Astrocyte of the spinal cord (primary cell): ENCODE data around the gene ZC3H12C.
A peak's percentile ranks its signal among the peaks of the same experiment; 100 is the strongest.
"Not testable (repeated sequence)": the region's sequence is repeated elsewhere in the genome, so short reads cannot be mapped to it uniquely, and the experiment has no call there.

ENCODE experiments used
- DNase-seq: peaks from one replicate; pipeline ENCODE4 v3.0.0; 2011; ENCODE audit warnings: low read depth, low spot score
- H3K4me3 ChIP-seq: 2 replicates; pipeline ENCODE4 v1.5.1; 2011; ENCODE audit warnings: low read depth, mild to moderate bottlenecking, low read length, moderate library complexity
- in situ Hi-C: cut with HindIII; loops from 2 replicates; pipeline ENCODE4 v1.10.0; 2017; ENCODE audit warnings: low sequenced_read_pairs
- TF ChIP-seq, protein P1 (sequence below): IDR thresholded peaks from 2 replicates; pipeline ENCODE4 v1.5.1; 2012; ENCODE audit warnings: low read depth, mild to moderate bottlenecking, low read length, inconsistent platforms

The ZC3H12C gene

DNA sequence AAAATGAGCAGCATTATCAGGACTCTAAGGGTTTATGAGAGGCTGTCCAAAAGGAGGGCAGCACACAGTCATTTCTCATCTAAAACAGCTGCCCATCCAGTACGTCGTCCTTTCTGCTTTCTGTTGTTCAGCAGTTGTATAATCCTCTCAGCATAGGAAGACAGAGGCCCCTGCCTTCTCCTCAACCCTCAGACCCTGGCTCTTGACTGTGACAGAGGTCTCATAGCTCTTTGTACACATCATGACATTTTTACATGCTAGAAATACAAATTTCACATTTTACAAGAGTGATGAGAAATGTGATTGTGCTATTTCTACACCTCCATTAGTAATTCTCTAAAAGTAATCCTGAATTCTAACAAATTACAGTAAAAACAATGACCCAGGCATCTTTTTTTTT lies 36.2 kb upstream of the ZC3H12C start:
- no peak for DNase-seq

DNA sequence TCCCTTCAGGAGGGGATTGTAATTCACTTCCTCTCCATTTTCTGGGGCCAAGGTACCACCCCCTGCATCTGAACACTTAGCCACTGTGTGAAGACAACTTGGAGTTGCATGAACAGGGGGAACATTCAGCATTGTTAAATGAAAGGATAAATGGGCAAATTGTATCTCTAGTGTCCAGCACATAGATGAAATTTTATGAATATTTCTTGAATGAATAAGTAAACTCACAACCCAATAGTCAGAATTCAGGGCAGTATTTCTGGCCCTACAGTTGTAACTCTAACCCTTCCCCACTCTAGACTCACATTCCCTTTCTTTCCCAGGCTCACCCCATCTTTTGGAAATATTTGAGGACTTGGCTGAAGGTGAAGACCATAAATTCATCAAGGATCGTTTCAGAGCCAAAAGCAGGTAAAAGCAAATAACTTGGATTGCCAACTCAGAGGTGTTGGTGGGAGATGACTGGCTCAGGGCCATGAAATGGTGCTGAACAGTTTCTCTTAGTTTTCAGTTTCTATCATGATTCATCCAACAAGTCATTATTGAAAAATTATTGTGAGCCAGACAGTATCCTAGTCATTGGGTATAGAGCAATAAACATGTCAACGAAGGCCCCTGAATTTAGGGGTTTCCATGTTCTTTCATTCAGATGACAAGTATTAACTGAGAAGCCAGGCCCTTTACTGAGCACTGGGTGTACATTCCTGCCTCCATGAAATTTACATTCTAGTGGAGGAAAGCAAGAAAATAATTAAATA lies 33.3 kb upstream of the ZC3H12C start:
- peak; percentile 15 for DNase-seq
- no peak overlapping the region for H3K4me3 ChIP-seq
- in situ Hi-C loops: no loop called here
- TF ChIP-seq, protein P1, sequence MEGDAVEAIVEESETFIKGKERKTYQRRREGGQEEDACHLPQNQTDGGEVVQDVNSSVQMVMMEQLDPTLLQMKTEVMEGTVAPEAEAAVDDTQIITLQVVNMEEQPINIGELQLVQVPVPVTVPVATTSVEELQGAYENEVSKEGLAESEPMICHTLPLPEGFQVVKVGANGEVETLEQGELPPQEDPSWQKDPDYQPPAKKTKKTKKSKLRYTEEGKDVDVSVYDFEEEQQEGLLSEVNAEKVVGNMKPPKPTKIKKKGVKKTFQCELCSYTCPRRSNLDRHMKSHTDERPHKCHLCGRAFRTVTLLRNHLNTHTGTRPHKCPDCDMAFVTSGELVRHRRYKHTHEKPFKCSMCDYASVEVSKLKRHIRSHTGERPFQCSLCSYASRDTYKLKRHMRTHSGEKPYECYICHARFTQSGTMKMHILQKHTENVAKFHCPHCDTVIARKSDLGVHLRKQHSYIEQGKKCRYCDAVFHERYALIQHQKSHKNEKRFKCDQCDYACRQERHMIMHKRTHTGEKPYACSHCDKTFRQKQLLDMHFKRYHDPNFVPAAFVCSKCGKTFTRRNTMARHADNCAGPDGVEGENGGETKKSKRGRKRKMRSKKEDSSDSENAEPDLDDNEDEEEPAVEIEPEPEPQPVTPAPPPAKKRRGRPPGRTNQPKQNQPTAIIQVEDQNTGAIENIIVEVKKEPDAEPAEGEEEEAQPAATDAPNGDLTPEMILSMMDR: no peak

More for the DNA sequence above, 36.2 kb upstream of the ZC3H12C start:
- in situ Hi-C loops: no loop called here
- H3K4me3 ChIP-seq: no peak overlapping the region
- TF ChIP-seq, protein P1: no peak

DNA sequence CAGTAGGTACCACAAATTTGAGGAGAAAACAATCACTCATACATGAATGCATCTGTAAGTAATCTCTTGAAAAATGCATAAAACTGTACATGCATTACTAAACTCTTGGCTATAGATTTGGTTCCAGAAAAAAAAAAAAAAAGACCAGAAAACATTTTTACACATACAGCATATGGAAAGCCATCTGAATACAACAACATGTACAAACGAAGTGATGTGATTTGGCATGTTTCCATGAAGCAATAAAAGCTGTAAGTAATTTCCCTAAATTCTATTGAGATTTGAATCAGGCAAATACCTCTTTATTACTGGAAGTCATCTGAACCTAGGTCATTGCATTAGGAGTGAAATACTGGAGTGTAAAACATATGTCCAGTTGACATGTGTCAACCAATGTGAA lies 31.9 kb upstream of the ZC3H12C start:
- TF ChIP-seq, protein P1: no peak
- no peak for DNase-seq
- in situ Hi-C loops: no loop called here

DNA sequence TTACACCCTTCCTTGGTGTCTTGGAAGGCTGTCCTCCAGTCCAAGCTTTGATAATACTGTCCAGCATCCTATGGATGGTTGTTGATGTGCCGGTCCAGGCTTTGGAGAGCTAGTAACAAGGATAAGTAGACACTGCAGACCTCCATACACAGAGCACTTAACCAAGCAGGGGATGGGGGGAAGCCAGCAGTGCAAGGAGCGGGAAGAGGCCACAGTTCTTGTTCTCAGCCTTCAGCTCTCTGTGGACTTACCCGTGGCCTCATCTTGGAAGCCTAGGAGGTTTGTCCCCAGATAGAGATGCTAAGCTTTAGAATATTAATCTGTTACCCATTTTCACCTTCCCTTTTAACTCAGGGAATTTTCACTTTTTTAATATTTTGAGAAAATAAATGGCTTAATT lies 30.9 kb upstream of the ZC3H12C start:
- in situ Hi-C loops: no loop called here
- no peak for DNase-seq
- TF ChIP-seq, protein P1: no peak

More for the DNA sequence above, 31.9 kb upstream of the ZC3H12C start:
- H3K4me3 ChIP-seq: no peak overlapping the region

DNA sequence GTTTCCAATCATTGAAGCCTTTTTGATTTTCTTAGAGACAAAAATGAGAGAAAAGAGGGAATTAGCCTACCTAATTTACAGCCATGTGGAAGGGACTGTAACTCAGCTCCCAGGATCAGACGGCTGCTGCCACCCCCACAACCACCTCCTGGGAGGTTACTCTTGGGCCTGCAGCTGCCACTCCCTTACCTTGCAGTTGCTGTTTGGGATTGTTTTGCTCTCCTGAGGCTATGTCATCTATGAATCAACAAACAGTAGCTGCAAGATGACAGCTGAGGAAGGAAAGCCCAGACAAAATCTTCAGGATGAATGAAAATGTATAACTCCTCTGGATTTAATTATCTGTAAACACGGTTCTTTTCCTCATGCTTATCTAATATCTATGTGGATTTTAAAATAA lies 28.0 kb upstream of the ZC3H12C start:
- in situ Hi-C loops: no loop called here
- TF ChIP-seq, protein P1: no peak
- no peak for DNase-seq
- no peak overlapping the region for H3K4me3 ChIP-seq

More for the DNA sequence above, 30.9 kb upstream of the ZC3H12C start:
- H3K4me3 ChIP-seq: no peak overlapping the region

DNA sequence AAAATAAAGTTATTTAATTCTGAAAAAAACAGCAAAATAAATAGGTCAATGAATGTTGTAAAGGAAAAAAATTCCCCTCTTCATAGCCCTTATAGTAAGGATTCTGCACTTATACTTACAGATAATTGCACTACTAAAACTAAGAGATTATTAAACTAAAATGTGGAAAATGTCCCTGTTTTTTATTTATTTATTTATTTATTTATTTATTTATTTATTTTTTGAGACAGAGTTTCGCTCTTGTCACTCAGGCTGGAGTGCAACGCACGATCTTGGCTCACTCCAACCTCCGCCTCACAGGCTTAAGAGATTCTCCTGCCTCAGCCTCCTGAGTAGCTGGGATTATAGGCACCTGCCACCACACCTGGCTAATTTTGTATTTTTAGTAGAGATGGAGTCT lies 25.2 kb upstream of the ZC3H12C start:
- H3K4me3 ChIP-seq, in situ Hi-C loops, DNase-seq: not testable (repeated sequence)

DNA sequence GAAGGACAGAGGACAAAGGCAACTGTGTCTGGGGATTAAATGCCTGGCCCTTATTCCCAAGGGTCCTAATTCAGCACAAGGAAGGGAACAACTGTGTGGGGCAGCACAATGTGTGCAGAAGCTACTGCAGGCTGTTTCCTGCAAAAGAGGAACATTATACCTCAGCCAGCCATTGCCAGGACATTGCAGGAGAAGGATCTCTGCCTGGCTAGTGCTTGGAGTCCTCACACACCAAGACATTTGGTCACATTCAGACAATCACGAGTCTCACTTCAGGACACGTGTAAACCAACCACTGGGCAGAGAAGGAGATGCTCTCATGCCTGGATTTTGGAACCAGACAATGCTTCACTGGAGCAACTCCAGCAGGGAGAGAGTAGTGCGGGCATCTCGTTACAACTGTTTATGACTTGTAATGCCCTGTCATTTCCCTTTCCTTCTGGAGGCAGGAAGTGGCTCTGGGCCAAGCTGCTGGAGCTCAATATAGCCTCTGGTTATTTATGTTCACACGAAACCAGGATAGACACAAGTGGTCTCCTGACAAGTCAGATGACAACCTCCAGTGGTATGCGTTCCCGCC lies 23.9 kb upstream of the ZC3H12C start:
- no peak overlapping the region for H3K4me3 ChIP-seq
- TF ChIP-seq, protein P1: no peak
- peak; percentile 61 for DNase-seq
- in situ Hi-C loops: no loop called here
